OCI-LY3 (cell line): Measurements from ENCODE around the gene HSF5.
A peak's percentile ranks its signal among the peaks of the same experiment; 100 is the strongest.
"Not testable (repeated sequence)": the region's sequence is repeated elsewhere in the genome, so short reads cannot be mapped to it uniquely, and the experiment has no call there.

ENCODE experiments used
- H2AFZ ChIP-seq: fragments of 200-600, 300-600 bp; shearing (Covaris generic); 2 replicates; pipeline ENCODE4 v1.6.0; 2014; ENCODE audit warnings: antibody characterized with exemption, low read depth, low read length
- H3K27ac ChIP-seq: fragments of 200-600, 300-600 bp; sonication (generic); 2 replicates; pipeline ENCODE4 v1.5.1; 2014; ENCODE audit warnings: mild to moderate bottlenecking, low read length, moderate library complexity, mixed read lengths
- H3K27me3 ChIP-seq: fragments of 200-600, 300-600 bp; sonication (generic); 2 replicates; pipeline ENCODE4 v1.6.1; 2014; ENCODE audit warnings: low read depth, low read length, mixed read lengths
- H3K36me3 ChIP-seq: fragments of 200-600, 300-600 bp; sonication (generic); replicated peaks from 2 replicates; pipeline ENCODE3; 2014; ENCODE audit warnings: low read depth, low read length, mixed read lengths
- H3K4me1 ChIP-seq: fragments of 300-600, 200-600 bp; sonication (generic); 2 replicates; pipeline ENCODE4 v1.6.1; 2014; ENCODE audit warnings: low read length, mixed read lengths
- H3K4me2 ChIP-seq: fragments of 200-600, 300-600 bp; sonication (generic); 2 replicates; pipeline ENCODE4 v1.6.1; 2014; ENCODE audit warnings: low read length, mixed read lengths
- H3K4me3 ChIP-seq: fragments of 300-600, 200-600 bp; sonication (generic); 2 replicates; pipeline ENCODE4 v1.5.1; 2014; ENCODE audit warnings: antibody characterized with exemption, mild to moderate bottlenecking, low read length, moderate library complexity
- H3K79me2 ChIP-seq: fragments of 300-600, 200-600 bp; shearing (Covaris generic); 2 replicates; pipeline ENCODE4 v1.6.1; 2014; ENCODE audit warnings: mild to moderate bottlenecking, low read length, mixed read lengths
- H3K9ac ChIP-seq: fragments of 300-600, 200-600 bp; shearing (Covaris generic); 2 replicates; pipeline ENCODE4 v1.6.0; 2014; ENCODE audit warnings: mild to moderate bottlenecking, low read length, moderate library complexity
- H3K9me3 ChIP-seq: fragments of 200-600, 300-600 bp; shearing (Covaris generic); 2 replicates; pipeline ENCODE4 v1.6.1; 2014; ENCODE audit warnings: low read length, mixed read lengths; ENCODE audit not compliant: insufficient read depth
- H4K20me1 ChIP-seq: fragments of 200-600, 300-600 bp; sonication (generic); 2 replicates; pipeline ENCODE4 v1.6.1; 2016; ENCODE audit warnings: low read length, mixed read lengths; ENCODE audit not compliant: insufficient read depth
- EZH2phosphoT487 ChIP-seq: fragments of 200-600 bp; shearing (Covaris generic); IDR thresholded peaks from 2 replicates; pipeline ENCODE4 v1.6.1; 2018; ENCODE audit warnings: antibody characterized with exemption, mixed run types, low read depth
- TF ChIP-seq, protein P1 (sequence below): fragments of 200-600, 300-600 bp; sonication (generic); IDR thresholded peaks from 2 replicates; pipeline ENCODE4 v1.5.1; 2014; ENCODE audit warnings: antibody characterized with exemption, low read length, low read depth

HSF5 gene

DNA sequence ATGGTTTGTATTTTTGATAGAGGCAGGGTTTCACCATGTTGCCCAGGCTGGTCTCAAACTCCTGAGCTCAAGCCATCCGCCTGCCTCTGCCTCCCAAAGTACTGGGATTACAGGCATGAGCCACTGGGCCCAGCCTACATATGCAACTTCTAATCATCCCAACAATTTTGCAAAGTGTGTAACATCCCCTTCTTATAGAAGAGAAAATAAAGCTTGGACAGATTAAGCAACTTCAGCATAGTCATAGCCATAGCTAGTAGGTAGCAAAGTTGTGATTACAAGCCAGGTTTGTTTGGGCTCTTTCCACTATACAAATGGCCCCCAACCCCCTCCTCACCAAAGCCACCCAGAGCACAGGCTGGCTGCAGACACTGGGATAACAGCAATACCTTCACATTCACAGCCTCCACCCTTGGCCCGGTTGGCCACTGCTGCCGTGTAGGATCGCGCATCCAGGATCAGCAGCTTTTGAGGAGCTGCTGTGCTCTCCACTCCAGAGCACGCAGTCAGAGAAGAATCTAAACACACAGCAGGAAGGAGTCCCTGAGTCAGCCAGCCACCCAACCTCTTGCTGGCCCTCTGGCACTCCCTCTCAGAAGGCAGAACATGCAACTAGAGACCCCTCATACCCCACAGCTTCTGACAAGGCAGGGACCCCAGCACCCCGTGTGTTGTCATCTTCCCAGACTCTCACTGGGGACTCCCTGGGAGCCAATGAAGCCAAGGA is 18.3 kb upstream of the HSF5 start:
- Histone ChIP-seq H3K27ac (peak overlapping the region; percentile 14; the same call in 1 of the 2 replicates), H3K79me2 (peaks cover 48% of the 10 kb centered on the region), H3K27me3 (no peaks in the 10 kb centered on the region), H3K4me1 (peaks cover 46% of the 10 kb centered on the region), H3K4me2 (no peak overlapping the region), H3K9me3 (no peaks in the 10 kb centered on the region), H3K4me3 (no peak overlapping the region), H2AFZ (no peak overlapping the region), H3K36me3 (peaks cover 80% of the 10 kb centered on the region), H4K20me1 (no peaks in the 10 kb centered on the region), H3K9ac (no peak overlapping the region)
- TF ChIP-seq, protein P1, sequence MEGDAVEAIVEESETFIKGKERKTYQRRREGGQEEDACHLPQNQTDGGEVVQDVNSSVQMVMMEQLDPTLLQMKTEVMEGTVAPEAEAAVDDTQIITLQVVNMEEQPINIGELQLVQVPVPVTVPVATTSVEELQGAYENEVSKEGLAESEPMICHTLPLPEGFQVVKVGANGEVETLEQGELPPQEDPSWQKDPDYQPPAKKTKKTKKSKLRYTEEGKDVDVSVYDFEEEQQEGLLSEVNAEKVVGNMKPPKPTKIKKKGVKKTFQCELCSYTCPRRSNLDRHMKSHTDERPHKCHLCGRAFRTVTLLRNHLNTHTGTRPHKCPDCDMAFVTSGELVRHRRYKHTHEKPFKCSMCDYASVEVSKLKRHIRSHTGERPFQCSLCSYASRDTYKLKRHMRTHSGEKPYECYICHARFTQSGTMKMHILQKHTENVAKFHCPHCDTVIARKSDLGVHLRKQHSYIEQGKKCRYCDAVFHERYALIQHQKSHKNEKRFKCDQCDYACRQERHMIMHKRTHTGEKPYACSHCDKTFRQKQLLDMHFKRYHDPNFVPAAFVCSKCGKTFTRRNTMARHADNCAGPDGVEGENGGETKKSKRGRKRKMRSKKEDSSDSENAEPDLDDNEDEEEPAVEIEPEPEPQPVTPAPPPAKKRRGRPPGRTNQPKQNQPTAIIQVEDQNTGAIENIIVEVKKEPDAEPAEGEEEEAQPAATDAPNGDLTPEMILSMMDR, result no peak
- no peak for TF ChIP-seq EZH2phosphoT487

DNA sequence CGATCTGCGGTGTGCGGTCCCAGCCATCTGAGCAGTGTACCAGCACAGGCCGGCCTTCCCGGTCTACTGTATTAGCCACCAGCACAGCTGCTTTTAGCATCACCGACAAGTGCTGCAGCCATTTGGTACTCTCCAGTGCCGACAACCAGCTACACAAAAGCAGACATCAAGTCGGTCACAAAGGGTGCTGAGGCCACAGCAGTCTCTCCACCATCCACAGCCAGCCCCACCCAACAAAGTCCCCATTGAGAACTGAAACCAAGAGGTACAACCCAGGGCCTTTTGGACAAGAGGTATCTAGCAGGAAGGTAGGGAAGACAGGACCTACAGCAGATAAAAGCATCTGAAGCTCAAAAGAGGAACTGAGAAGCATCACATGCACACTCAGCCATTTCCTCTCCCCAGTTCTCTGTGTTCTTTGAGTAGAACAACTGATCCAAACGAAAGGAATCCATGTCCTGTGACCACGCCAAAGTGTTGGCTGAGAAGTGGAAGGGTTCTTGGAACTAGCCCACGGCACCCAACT is 16.7 kb upstream of the HSF5 start:
- Histone ChIP-seq H3K79me2 (peaks cover 35% of the 10 kb centered on the region), H2AFZ (no peak overlapping the region), H3K4me3 (peak overlapping the region; percentile 46), H3K27ac (peak overlapping the region; percentile 93), H3K4me2 (peak overlapping the region; percentile 70), H3K9ac (peak overlapping the region; percentile 56), H4K20me1 (no peaks in the 10 kb centered on the region), H3K36me3 (peaks cover 72% of the 10 kb centered on the region), H3K27me3 (no peaks in the 10 kb centered on the region), H3K4me1 (peaks cover 30% of the 10 kb centered on the region), H3K9me3 (no peaks in the 10 kb centered on the region)
- no peak for TF ChIP-seq EZH2phosphoT487
- TF ChIP-seq, protein P1, result no peak

DNA sequence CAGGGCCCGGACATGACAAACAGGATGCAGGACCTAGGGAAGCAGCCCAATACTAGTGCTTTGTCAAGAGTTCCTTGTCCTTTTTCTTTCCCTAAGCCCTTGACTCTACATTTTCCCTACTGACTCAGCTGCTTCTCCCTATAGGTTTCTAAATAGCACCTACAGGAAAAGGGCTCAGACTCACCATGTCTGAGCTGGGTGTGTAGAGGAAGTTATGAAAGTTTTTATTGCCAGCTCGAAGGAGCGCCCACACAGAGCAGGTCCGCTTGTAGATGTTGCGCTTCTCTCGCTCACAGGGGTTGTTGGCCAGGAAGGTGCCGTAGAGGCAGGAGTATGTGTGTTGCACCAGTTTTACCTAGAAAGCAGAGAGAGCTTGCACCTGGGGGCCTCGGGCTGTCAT is 15.7 kb upstream of the HSF5 start:
- Histone ChIP-seq H3K4me3 (no peak overlapping the region), H3K9me3 (no peaks in the 10 kb centered on the region), H4K20me1 (no peaks in the 10 kb centered on the region), H3K4me2 (no peak overlapping the region), H3K4me1 (peaks cover 25% of the 10 kb centered on the region), H3K27me3 (no peaks in the 10 kb centered on the region), H3K79me2 (peaks cover 27% of the 10 kb centered on the region), H3K9ac (no peak overlapping the region), H2AFZ (no peak overlapping the region), H3K36me3 (peaks cover 66% of the 10 kb centered on the region), H3K27ac (peak overlapping the region; percentile 93)
- TF ChIP-seq, protein P1, result no peak
- TF ChIP-seq EZH2phosphoT487, result no peak

DNA sequence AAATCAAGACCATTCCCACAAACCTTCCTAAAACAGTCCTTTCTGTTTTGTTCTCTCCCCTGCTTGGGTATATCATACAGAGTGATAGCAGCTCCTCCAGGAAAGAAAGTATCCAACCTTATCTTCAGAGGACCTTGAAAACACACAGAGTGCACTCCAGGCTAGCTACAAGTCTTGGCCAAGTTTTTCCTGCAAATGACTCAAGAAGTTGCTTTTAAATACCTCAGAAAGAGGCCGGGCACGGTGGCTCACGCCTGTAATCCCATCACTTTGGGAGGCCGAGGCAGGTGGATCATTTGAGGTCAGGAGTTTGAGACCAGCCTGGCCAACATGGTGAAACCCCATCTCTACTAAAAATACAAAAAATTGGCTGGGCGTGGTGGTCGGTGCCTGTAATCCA is 14.9 kb upstream of the HSF5 start:
- peaks cover 63% of the 10 kb centered on the region for H3K36me3 ChIP-seq
- not testable (repeated sequence) for H3K4me3 ChIP-seq, H4K20me1 ChIP-seq, H3K9me3 ChIP-seq, H3K27me3 ChIP-seq, H3K27ac ChIP-seq, H3K9ac ChIP-seq, H2AFZ ChIP-seq, H3K4me2 ChIP-seq
- H3K4me1 ChIP-seq, result peaks cover 25% of the 10 kb centered on the region
- H3K79me2 ChIP-seq, result peaks cover 27% of the 10 kb centered on the region
